GM19324 (cell line): ENCODE measurements around the gene EPB41L5.
"Not testable (repeated sequence)": the region's sequence is repeated elsewhere in the genome, so short reads cannot be mapped to it uniquely, and the experiment has no call there.

Experiments used
- ATAC-seq: cut with Tn5 transposase; IDR thresholded peaks from one replicate; pipeline ENCODE4 v1.9.1; 2021; ENCODE audit warnings: mild to moderate bottlenecking, moderate library complexity; ENCODE audit not compliant: unreplicated experiment, low FRiP score

EPB41L5 gene

GRCh38 chr2:120012771-120013596 lies at the start of gene EPB41L5:
EPB41L5 (plus strand) TSS chr2:120013077; CDS start chr2:120019085, 6,008 bp downstream.
- peak; percentile 97 for ATAC-seq

GRCh38 chr2:119981896-119982295 lies 31.0 kb upstream of the EPB41L5 start:
- ATAC-seq, result no peak

- ATAC-seq, result no peak
Measured at GRCh38 chr2:119982506-119982905, 30.4 kb upstream of the EPB41L5 start.

GRCh38 chr2:119983108-119983507 lies 29.8 kb upstream of the EPB41L5 start:
- ATAC-seq, result no peak

- no peak for ATAC-seq
Measured at GRCh38 chr2:119996148-119996547, 16.7 kb upstream of the EPB41L5 start.

- not testable (repeated sequence) for ATAC-seq
Measured at GRCh38 chr2:119996896-119997891, 15.7 kb upstream of the EPB41L5 start.

- no peak for ATAC-seq
Measured at GRCh38 chr2:120001471-120001870, 11.4 kb upstream of the EPB41L5 start.

- ATAC-seq, result no peak
Measured at GRCh38 chr2:120004254-120004653, 8.6 kb upstream of the EPB41L5 start.

GRCh38 chr2:120005834-120006521 lies 6.9 kb upstream of the EPB41L5 start:
- peak; percentile 80 for ATAC-seq

- ATAC-seq, result no peak
Measured at GRCh38 chr2:120007851-120008250, 5.0 kb upstream of the EPB41L5 start.

GRCh38 chr2:120012363-120012762 lies 514 bp upstream of the EPB41L5 start:
- no peak for ATAC-seq

GRCh38 chr2:120013597-120014223 lies 833 bp downstream of the EPB41L5 start:
- ATAC-seq, result no peak

- no peak for ATAC-seq
Measured at GRCh38 chr2:120014226-120014980, 1.5 kb downstream of the EPB41L5 start.

- ATAC-seq, result no peak
Measured at GRCh38 chr2:120016800-120017199, 3.9 kb downstream of the EPB41L5 start.

GRCh38 chr2:120017201-120017600 lies 4.3 kb downstream of the EPB41L5 start:
- no peak for ATAC-seq

- no peak for ATAC-seq
Measured at GRCh38 chr2:120018549-120018948, 5.7 kb downstream of the EPB41L5 start.

- no peak for ATAC-seq
Measured at GRCh38 chr2:120020554-120020953, 7.7 kb downstream of the EPB41L5 start.

GRCh38 chr2:120022505-120022904 lies 9.6 kb downstream of the EPB41L5 start:
- not testable (repeated sequence) for ATAC-seq

GRCh38 chr2:120026890-120027289 lies 14.0 kb downstream of the EPB41L5 start:
- ATAC-seq, result no peak
